GM12878 (cell line): ENCODE data around the gene PLTP. TPM values are rescaled to one million over a fixed set of nuclear protein-coding genes. Genes with fewer than 3 reads are reported as not detected.

Experiments used
- CBX5 ChIP-seq: sonication (generic); IDR thresholded peaks from 2 replicates; pipeline ENCODE4 v1.6.1; 2016; ENCODE audit warnings: low read depth, moderate library complexity, mild to moderate bottlenecking, inconsistent platforms
- E4F1 ChIP-seq: fragments of 450-650 bp; IDR thresholded peaks from 2 replicates; pipeline ENCODE4 v1.6.1; 2018; ENCODE audit warnings: borderline replicate concordance, mild to moderate bottlenecking; ENCODE audit not compliant: partially characterized antibody
- NKRF ChIP-seq: fragments of 450-650 bp; conservative IDR thresholded peaks from 2 replicates; pipeline ENCODE4 v1.6.1; 2017; ENCODE audit warnings: mild to moderate bottlenecking, moderate library complexity
- ZNF687 ChIP-seq: fragments of 450-650 bp; IDR thresholded peaks from 2 replicates; pipeline ENCODE4 v1.6.1; 2017; ENCODE audit warnings: mild to moderate bottlenecking, moderate library complexity
- polyA plus RNA-seq, 11 experiments: library from polyadenylated mRNA; depleted of rRNA in 4 of 11; unstranded in 6 of 11; stranded (reverse) in 5 of 11; fragments of >200 nt; fragmentation: Nextera tagmentation in 4 of 11; fragmentation: Illumina TruSeq in 1 of 11; extraction: Ambion mirVana in 4 of 11; extraction: Trizol in 1 of 11; gene quantifications; 1 replicate in 1 of 11; 2 replicates in 10 of 11; pipeline versions ENCODE4 v1.2.1 to v1.2.3, GENCODE V29; 2011 to 2016; ENCODE audit warnings: inconsistent platforms in 2 of 11, missing spikeins in 2 of 11, low read depth in 1 of 11
- total RNA-seq, 4 experiments: library from RNA; depleted of rRNA in 3 of 4; stranded (reverse); fragments of >200 nt in 3 of 4; fragmentation: Illumina TruSeq in 1 of 4; extraction: Trizol in 1 of 4; gene quantifications; 2 replicates each; pipeline versions ENCODE4 v1.2.1 to v1.2.3, GENCODE V29; 2013 to 2021

PLTP gene
- total and polyA plus RNA-seq, 10 of the 15 experiments (the other 5 are each of a cell fraction or from before 2014, with no cell fraction given): 1.6 to 17.0 (median 7.6) TPM

DNA sequence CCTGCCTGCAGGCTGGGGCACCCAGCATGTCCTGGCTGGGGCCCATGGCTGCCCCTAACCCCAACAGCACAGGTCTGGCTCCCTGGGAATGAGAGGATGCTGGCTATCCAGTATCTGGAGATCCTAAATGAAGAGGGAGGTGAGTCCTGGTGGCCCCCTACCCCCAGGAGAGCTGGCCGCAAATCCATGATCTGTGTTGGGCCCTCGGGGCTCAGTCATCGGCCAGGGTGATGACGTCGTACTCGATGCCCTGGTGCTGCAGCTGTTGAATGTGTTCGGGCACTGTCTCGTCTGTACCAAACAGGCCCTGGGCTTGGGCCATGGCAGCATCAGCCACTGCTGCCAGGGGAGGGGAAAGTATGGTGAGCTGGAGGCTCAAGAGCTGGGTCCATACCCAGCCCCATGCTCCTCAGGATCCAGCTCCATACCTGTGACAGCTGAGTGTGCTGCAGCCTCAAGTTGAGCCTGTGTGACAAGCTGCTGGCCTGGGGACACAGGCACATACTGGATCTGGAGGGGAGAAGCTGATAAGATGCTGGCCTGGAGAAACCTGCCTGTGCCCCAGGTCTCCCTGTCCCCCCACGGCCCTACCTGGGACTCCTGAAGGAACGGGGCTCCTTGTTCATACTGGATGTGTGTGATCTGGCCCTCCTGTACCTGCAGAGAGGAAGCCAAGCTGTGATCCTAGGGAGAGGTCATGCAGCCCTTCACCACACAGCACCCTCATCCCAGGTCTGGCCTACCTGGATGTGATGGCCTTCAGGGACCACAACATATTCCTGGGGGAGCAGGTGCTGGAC, 37.0 kb upstream of the PLTP start (continued):
- TF ChIP-seq ZNF687 (no peak), NKRF (no peak), CBX5 (no peak), E4F1 (no peak)
